ENCODE data around the gene PSME4. TPM values are rescaled to one million over a fixed set of nuclear protein-coding genes. Genes with fewer than 3 reads are reported as not detected.

PSME4 gene
- total RNA-seq, 2 donors from 2014 or later: 37.0 to 65.7 TPM

DNA sequence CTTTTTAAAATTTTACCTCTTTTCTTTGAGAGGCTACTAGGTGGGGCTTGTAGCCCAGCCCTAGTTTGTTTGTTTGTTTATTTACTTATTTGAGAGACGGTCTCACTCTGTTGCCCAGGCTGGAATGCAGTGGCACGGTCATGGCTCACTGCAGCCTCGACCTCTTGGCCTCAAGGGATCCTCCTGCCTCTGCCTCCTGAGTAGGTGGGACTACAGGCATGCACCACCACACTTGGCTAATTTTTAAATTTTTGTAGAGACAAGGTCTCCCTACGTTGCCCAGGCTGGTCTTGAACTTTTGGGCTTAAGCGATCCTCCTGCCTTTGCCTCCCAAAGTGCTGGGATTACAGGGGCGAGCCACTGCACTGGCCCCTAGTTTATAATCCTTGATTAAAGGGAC, 149.0 kb downstream of the PSME4 start:
- H3K4me1 ChIP-seq (replicated peaks): no peaks in the 10 kb centered on the region
- H3K9me3 ChIP-seq: no peaks in the 10 kb centered on the region
- no peak for TF ChIP-seq POLR2AphosphoS5 (IDR thresholded peaks at IDR 0.05)
- no peak for TF ChIP-seq POLR2A (IDR thresholded peaks at IDR 0.05)
- TF ChIP-seq, protein P1, sequence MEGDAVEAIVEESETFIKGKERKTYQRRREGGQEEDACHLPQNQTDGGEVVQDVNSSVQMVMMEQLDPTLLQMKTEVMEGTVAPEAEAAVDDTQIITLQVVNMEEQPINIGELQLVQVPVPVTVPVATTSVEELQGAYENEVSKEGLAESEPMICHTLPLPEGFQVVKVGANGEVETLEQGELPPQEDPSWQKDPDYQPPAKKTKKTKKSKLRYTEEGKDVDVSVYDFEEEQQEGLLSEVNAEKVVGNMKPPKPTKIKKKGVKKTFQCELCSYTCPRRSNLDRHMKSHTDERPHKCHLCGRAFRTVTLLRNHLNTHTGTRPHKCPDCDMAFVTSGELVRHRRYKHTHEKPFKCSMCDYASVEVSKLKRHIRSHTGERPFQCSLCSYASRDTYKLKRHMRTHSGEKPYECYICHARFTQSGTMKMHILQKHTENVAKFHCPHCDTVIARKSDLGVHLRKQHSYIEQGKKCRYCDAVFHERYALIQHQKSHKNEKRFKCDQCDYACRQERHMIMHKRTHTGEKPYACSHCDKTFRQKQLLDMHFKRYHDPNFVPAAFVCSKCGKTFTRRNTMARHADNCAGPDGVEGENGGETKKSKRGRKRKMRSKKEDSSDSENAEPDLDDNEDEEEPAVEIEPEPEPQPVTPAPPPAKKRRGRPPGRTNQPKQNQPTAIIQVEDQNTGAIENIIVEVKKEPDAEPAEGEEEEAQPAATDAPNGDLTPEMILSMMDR (IDR thresholded peaks at IDR 0.05): no peak
- no peak overlapping the region for H3K4me3 ChIP-seq
- intact Hi-C loops (cut with DNase I): no loop called here
- H3K27me3 ChIP-seq (replicated peaks; ENCODE audit: insufficient read depth): no peaks in the 10 kb centered on the region
- WGBS: 87% methylated on average over 6 of the region's 6 CpGs
- H3K36me3 ChIP-seq: no peaks in the 10 kb centered on the region
- no peak for DNase-seq (ENCODE audit: low spot score)
- no peak overlapping the region for H3K27ac ChIP-seq

GRCh38 chr2:53820711-53821110, 150.1 kb downstream of the PSME4 start:
- no peak for DNase-seq (ENCODE audit: low spot score)
- no peaks in the 10 kb centered on the region for H3K27me3 ChIP-seq (replicated peaks; ENCODE audit: insufficient read depth)
- no peaks in the 10 kb centered on the region for H3K36me3 ChIP-seq
- H3K27ac ChIP-seq: no peak overlapping the region
- no peaks in the 10 kb centered on the region for H3K4me1 ChIP-seq (replicated peaks)
- intact Hi-C loops (cut with DNase I): no loop called here
- WGBS: 75% methylated on average over 4 of the region's 4 CpGs
- H3K9me3 ChIP-seq: no peaks in the 10 kb centered on the region
- no peak for TF ChIP-seq POLR2A (IDR thresholded peaks at IDR 0.05)
- TF ChIP-seq POLR2AphosphoS5 (IDR thresholded peaks at IDR 0.05): no peak
- TF ChIP-seq, protein P1 (IDR thresholded peaks at IDR 0.05): no peak
- no peak overlapping the region for H3K4me3 ChIP-seq

GRCh38 chr2:53820048-53820447, 150.7 kb downstream of the PSME4 start:
- Histone ChIP-seq H3K4me1 (replicated peaks) (no peaks in the 10 kb centered on the region), H3K27me3 (replicated peaks; ENCODE audit: insufficient read depth) (no peaks in the 10 kb centered on the region), H3K9me3 (no peaks in the 10 kb centered on the region), H3K27ac (no peak overlapping the region), H3K36me3 (no peaks in the 10 kb centered on the region), H3K4me3 (no peak overlapping the region)
- TF ChIP-seq POLR2AphosphoS5 (IDR thresholded peaks at IDR 0.05) (no peak), POLR2A (IDR thresholded peaks at IDR 0.05) (no peak)
- no peak for DNase-seq (ENCODE audit: low spot score)
- intact Hi-C loops (cut with DNase I): no loop called here
- WGBS: 79% methylated on average over 9 of the region's 9 CpGs

GRCh38 chr2:53819634-53820033, 151.2 kb downstream of the PSME4 start:
- Histone ChIP-seq H3K36me3 (no peaks in the 10 kb centered on the region), H3K4me1 (replicated peaks) (no peaks in the 10 kb centered on the region), H3K4me3 (no peak overlapping the region), H3K27ac (no peak overlapping the region), H3K9me3 (no peaks in the 10 kb centered on the region), H3K27me3 (replicated peaks; ENCODE audit: insufficient read depth) (no peaks in the 10 kb centered on the region)
- DNase-seq (ENCODE audit: low spot score): no peak
- intact Hi-C loops (cut with DNase I): no loop called here
- no peak for TF ChIP-seq POLR2A (IDR thresholded peaks at IDR 0.05)
- TF ChIP-seq POLR2AphosphoS5 (IDR thresholded peaks at IDR 0.05): no peak
- TF ChIP-seq, protein P1 (IDR thresholded peaks at IDR 0.05): no peak
- 63% methylated on average over 4 of the region's 4 CpGs for WGBS

DNA sequence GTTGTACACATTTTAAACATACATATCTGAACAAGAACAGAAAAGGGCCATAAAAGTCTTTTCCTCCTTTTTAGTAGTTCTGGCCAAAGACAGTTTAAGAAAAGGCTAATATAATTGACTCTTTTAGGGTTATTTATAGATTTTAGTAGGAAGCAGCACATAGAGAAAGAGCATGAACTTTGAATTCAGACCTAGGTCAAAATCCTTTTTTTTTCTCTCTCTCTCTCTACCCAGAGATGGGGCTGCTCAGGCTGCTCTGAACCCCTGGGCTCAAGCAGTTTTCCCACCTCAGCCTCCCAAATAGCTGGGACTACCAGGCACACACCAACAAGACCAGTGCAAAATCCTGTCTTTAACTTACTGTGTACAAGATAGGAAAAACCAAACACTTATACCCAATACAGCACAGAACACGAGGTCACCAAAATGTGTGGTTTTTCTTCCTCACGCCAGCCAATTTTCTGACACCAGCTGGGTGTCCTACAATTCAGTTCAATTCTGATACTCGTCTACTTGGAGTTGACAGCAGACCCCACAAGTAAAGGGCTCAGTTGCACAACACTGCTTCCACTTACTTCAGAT, 151.8 kb downstream of the PSME4 start:
- Histone ChIP-seq H3K9me3 (no peaks in the 10 kb centered on the region), H3K36me3 (no peaks in the 10 kb centered on the region), H3K4me1 (replicated peaks) (no peaks in the 10 kb centered on the region), H3K27ac (no peak overlapping the region), H3K4me3 (no peak overlapping the region), H3K27me3 (replicated peaks; ENCODE audit: insufficient read depth) (no peaks in the 10 kb centered on the region)
- 78% methylated on average over 3 of the region's 3 CpGs for WGBS
- no peak for TF ChIP-seq POLR2A (IDR thresholded peaks at IDR 0.05)
- TF ChIP-seq, protein P1 (IDR thresholded peaks at IDR 0.05): no peak
- TF ChIP-seq POLR2AphosphoS5 (IDR thresholded peaks at IDR 0.05): no peak
- no peak for DNase-seq (ENCODE audit: low spot score)
- intact Hi-C loops (cut with DNase I): no loop called here

Small RNA genes within 50 kb of the gene (microRNA-seq; reads per million reads assigned to microRNA genes)
- 0.34 reads per million for gene MIR3682

Small RNA genes within 50 kb of the gene (small RNA-seq; reads per million reads assigned to genes)
- gene MIR3682: 0 reads per million in 2 donors

Other genes with a start within 250 kb of the PSME4 start
- gene CHAC2, start 203.2 kb downstream of the PSME4 start, total RNA-seq: 1 to 10 TPM; 1.4 to 3.0 TPM
- 10 to 100 TPM; 14.3 to 23.6 TPM for gene ASB3, start 184.0 kb downstream of the PSME4 start, total RNA-seq
- gene ERLEC1, start 183.9 kb downstream of the PSME4 start, total RNA-seq: 10 to 100 TPM; 70.3 to 73.2 TPM
- 1 to 10 TPM; 6.1 to 8.3 TPM for gene GPR75, start 111.0 kb downstream of the PSME4 start, total RNA-seq
- 10 to 100 TPM; 30.6 to 39.7 TPM for gene ACYP2, start 144.6 kb upstream of the PSME4 start, total RNA-seq

Measured in prostate gland (tissue), 2 donors.